DOHH2 (cell line): ENCODE measurements around the gene PDZRN4.

ENCODE experiments used
- CTCF ChIP-seq: fragments of 200-600 bp; sonication (generic); IDR thresholded peaks from one replicate; pipeline ENCODE4 v1.5.1; 2014; ENCODE audit warnings: antibody characterized with exemption, mild to moderate bottlenecking, low read depth, low read length; ENCODE audit not compliant: poor library complexity, severe bottlenecking
- EZH2phosphoT487 ChIP-seq: fragments of 200-600 bp; sonication (generic); IDR thresholded peaks from 2 replicates; pipeline ENCODE4 v1.6.1; 2017; ENCODE audit warnings: borderline replicate concordance, mild to moderate bottlenecking, antibody characterized with exemption, low read length, moderate library complexity, mixed read lengths

GRCh38 chr12:41512497-41512896 is 324.4 kb downstream of the PDZRN4 start:
- TF ChIP-seq CTCF = no peak
- no peak for TF ChIP-seq EZH2phosphoT487
